CD4-positive, alpha-beta T cell treated with Interleukin-21 for 1 hour (primary cell): ENCODE results near the gene ENTR1.
"Not testable (repeated sequence)": the region's sequence is repeated elsewhere in the genome, so short reads cannot be mapped to it uniquely, and the experiment has no call there.

ENCODE experiments used
- DNase-seq: peaks from one replicate; pipeline ENCODE4 v3.0.0-alpha.2; 2020

ENTR1 gene

DNA sequence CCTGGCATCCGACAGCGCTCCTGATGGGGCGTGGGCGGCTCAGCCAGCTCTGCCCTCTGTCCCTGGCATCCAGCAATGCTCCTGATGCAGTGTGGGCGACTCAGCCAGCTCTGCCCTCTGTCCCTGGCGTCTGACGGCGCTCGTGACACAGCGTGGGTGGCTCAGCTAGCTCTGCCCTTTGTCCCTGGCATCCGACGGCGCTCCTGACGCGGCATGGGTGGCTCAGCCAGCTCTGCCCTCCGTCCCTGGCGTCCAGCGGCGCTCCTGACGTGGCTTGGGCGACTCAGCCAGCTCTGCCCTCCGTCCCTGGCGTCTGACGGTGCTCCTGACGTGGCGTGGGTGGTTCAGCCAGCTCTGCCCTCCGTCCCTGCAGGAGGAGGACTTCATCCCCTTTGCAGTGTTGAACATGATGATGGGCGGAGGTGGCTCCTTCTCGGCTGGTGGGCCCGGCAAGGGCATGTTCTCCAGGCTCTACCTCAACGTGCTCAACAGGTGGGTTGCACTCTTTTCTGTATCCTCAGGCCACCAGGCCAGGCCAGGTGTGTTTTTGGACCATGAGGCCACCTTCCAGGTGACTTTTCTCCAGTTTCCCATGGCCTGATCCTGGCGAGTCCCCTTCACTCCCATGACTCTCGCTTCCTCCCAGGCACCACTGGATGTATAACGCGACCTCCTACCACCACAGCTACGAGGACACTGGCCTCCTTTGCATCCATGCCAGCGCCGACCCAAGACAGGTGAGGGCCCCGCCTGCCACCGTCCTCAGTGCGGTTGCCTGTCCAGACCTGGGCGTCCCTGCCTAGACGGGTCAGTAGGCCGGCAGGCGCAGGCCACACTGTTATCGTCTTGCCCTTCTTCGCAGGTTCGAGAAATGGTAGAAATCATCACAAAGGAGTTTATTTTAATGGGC, 8.0 kb upstream of the ENTR1 start:
- no peak for DNase-seq

- no peak for DNase-seq
Measured at GRCh38 chr9:136416914-136417313, 6.5 kb upstream of the ENTR1 start.

- no peak for DNase-seq
Measured at GRCh38 chr9:136416427-136416826, 6.0 kb upstream of the ENTR1 start.

GRCh38 chr9:136412962-136413361, 2.5 kb upstream of the ENTR1 start:
- DNase-seq = no peak

- no peak for DNase-seq
Measured at GRCh38 chr9:136411378-136411777, 964 bp upstream of the ENTR1 start.

DNA sequence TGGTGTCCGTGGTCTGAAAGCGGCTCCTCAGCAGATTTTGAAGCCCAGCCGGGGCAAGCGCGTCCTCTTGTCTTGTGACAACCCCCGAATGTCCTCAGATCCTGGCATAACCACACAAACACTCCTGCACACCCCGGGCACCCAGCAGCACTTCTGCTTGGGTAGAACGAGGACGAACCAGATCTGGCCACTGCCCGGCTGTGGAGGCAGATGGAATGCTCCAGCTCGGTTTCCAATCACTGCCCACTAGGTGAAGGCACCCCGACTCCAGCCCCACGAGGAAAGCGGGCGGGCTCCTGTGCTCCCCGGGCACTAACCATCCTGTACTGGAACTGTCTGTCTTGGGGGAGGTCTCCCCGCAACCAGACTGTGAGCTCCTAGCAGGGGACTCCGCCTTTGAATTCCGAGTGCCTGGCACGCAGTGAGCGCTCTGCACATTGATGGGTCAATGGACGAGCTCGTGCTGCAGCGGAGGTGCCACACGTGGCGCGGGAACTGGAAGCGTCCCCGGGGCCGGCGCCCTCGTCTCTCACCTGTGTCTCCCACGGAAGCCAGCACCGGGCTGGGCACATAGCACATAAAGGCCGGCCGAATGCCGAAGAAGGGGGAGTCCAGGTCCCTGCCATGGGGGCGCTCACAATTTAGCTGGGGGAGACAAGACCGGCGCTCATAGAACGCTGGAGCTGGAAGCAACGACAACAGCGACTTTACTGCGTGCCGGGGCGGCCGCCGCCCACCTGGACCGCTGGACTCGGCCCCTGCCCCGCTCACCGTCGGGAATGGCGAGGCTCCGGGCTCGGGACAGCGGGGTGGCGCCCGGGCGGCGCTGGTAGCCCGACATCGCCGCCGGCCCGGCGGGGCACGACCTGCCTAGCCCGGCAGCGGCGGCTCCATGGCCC, 608 bp downstream of the ENTR1 start:
- peak; percentile 33 for DNase-seq

DNA sequence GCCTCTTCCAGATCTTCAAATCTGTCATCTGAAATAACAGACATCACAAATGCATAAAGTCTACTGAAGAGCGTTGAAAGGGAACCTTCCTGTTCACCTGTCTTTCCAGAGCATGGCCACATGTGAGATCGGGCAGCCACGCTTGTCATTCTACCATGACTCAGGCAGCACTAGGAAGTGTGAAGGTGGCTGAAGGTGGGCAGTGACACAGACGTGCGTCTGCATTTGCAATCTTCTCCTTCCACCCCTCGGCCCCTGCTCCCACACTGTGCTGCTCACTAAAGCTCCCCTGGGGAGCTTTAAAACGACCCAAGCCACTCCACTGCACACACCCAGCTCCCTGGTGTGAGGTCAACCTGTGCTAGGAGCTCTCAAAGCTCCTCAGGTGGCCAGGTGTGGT, 2.5 kb downstream of the ENTR1 start:
- DNase-seq = no peak

- not testable (repeated sequence) for DNase-seq
Measured at GRCh38 chr9:136407061-136407460, 3.4 kb downstream of the ENTR1 start.

- not testable (repeated sequence) for DNase-seq
Measured at GRCh38 chr9:136405904-136406303, 4.5 kb downstream of the ENTR1 start.

DNA sequence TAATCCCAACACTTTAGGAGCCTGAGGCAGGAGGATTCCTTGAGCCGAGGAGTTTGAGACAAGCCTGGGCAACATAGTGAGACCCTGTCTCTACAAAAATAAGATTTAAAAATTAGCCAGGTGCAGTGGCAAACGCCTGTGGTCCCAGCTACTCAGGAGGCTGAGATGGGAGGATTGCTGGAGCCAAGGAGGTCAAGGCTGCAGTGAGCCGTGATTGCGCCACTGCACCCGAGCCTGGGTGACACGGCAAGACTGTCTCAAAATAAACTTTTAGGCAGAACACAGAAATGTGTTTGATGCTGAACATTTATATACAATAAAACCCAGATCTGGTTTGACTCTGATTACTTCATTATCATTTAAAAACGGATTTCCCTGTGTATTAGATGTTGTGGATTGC, 4.9 kb downstream of the ENTR1 start:
- no peak for DNase-seq

- DNase-seq = no peak
Measured at GRCh38 chr9:136404801-136405136, 5.6 kb downstream of the ENTR1 start.

- peak; percentile 70 for DNase-seq
Measured at GRCh38 chr9:136403915-136404800, 6.3 kb downstream of the ENTR1 start.

GRCh38 chr9:136403538-136403914, 6.9 kb downstream of the ENTR1 start:
- DNase-seq = peak; percentile 90

- no peak for DNase-seq
Measured at GRCh38 chr9:136402067-136402466, 8.3 kb downstream of the ENTR1 start.

DNA sequence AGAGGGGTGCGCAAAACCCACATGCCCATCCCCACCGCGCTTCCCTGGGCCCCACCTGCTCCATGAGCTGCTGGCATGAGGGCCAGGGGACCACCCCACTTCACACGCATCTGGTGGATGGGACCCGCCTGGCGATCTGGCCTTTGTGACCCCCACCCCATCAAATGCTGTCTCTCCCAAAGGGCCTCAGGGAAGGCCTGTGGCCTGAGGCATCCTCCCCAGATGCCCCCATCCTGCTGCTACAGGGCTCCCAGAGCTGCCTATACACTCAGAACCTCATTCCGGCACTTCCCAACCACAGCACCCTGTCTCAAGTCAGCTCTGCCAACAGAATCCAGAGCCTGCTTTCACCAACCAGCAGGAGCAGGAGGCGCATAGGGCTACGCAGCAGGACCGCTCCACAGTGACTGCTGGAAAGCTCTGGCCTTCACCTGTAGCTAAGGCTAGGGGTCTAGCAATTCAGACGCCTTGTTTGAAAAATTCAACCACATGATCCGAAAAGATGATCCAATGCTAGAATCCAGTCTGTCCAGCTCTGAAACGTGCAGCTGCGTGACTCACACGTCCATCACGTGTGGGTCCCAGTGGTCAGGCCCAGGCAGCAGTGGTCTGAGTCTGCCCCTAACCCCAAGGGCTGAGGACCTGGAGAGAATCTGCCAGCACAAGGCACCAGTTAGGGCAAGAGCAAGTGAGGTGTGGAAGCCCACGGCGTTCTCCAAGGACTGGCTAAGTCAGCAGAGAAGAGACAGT, 9.1 kb downstream of the ENTR1 start:
- DNase-seq = no peak

DNA sequence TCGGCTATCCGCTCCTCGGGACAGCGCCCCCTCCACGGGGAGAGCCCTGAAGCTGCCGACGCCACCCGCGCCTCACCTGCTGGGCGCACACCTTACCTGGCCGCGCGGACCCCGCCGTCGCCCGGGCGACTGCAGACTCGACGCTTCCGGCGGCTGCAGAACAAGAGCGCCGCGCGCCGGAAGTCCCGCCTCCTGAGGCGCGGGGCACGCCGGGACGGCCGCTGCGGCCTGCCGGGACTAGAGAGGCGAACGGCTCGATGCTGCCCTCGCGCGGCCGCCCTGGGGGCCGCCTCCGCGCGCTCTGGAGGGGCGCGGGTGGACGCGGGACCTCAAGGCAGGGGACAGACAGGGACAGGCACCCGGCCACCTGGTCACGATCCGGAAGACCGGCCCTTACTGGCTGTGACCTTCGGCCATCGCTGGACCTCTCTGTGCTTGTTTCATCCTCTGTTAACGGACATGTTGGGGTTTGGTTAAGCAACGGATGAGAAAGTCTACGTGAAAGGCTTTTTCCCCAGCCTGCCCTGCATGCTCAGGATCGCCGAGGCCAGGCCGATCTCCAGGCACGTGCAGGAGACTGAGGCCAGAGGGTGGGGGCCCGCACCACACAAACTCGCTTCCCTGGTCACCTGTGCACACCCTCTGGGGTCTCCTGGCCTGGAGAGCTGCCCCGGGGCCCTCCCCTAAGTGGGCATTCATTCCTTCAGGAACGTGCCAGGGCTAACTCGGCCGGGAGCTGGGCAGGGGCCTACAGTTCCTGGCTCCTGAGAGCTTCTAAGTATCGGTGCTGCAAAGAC, 10.2 kb downstream of the ENTR1 start, which contains the start of gene SNAPC4:
SNAPC4 (minus strand) TSS at position 133 of the 797 bp plus-strand sequence. CDS start 1,742 bp downstream, outside the sequence.
- DNase-seq = peak; percentile 88

DNA sequence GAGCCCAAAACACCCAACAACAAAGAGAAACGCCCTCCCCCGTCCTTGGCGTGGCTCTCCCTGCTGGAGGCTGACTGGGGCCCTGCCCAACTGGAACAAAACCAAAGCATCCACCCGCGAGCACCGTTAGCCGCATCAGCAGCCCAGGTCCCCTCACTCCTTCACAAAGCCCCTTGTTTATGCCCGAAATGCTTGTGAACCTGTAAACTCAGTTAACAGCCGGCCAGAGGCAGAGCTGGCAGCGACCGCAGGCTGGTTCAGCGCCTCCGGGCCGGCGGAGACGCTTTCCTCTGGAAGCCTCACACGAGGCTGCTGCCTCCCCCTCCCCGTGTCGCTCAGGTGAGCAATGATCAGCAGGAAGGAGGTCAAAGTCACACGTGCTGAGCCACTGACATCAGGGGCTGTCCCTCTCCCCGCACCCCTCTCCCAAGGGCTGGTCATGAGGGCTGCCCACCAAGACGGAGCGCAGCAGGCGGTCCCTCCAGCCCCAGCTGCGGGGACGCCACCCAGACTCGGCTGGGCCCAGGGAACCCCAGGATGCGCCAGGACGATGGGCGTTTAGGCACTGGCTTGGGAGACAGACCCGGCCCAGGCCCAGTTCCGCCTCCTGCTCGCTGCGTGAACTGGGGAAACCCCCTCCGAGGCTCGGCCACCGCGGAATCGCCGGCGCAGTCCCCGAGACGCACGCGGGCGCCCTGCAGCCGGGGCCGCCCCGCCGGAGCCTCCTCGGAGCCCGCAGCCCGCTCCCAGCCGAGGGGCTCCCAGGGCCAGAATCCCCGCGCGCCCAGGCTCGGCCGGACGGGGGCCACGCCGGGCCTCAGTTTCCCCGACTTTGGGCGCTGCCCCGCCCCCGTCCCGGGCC, 11.0 kb downstream of the ENTR1 start:
- peak; percentile 54 for DNase-seq

GRCh38 chr9:136398286-136398685, 12.1 kb downstream of the ENTR1 start:
- no peak for DNase-seq

- DNase-seq = no peak
Measured at GRCh38 chr9:136397643-136398042, 12.8 kb downstream of the ENTR1 start.

DNA sequence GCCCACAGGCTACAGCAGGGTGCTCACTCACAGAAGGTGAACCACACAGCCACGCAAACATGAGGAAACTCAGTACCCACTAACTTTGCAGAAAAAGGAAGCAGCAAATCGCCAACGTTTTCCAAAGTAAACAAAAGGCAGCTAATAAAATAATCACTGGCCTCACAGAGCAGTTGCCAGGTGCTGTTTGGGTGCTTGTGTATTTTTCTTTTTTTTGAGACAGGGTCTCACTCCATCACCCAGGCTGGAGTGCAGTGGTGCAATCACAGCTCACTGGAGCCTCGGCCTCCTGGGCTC, 14.2 kb downstream of the ENTR1 start:
- no peak for DNase-seq
